Upper lobe of left lung (tissue), 6 donors: ENCODE results near the gene FZD7. TPM values are rescaled to one million over a fixed set of nuclear protein-coding genes. Genes with fewer than 3 reads are reported as not detected.

Experiments used
- ATAC-seq, 2 donors: fragments of 200-7000 bp; cut with Tn5 transposase; one replicate each; pipeline ENCODE4 v1.9.1; 2022; ENCODE audit warnings: mild to moderate bottlenecking in 2 of 2, moderate library complexity in 2 of 2; ENCODE audit not compliant: low FRiP score in 2 of 2
- DNase-seq, 2 donors: peaks; one replicate each; pipeline ENCODE4 v3.0.0-alpha.2; 2019 to 2020
- H3K27ac ChIP-seq, 4 donors: fragments of 200-600 bp; sonication (generic); one replicate each; pipeline ENCODE4 v1.5.1; 2016 to 2019
- H3K27me3 ChIP-seq, 4 donors: fragments of 200-600 bp; sonication (generic); one replicate each; pipeline ENCODE4 v1.5.1; 2017 to 2019
- H3K36me3 ChIP-seq, 4 donors: fragments of 200-600 bp; sonication (generic); one replicate each; pipeline ENCODE4 v1.5.1; 2016 to 2019
- H3K4me1 ChIP-seq, 4 donors: fragments of 200-600 bp; sonication (generic); one replicate each; pipeline ENCODE4 v1.5.1; 2018 to 2019
- H3K4me3 ChIP-seq, 4 donors: fragments of 200-600 bp; sonication (generic); one replicate each; pipeline ENCODE4 v1.5.1; 2017 to 2019; ENCODE audit warnings: mild to moderate bottlenecking in 2 of 4, moderate library complexity in 1 of 4
- H3K9me3 ChIP-seq, 4 donors: fragments of 200-600 bp; sonication (generic); one replicate each; pipeline ENCODE4 v1.5.1; 2018 to 2019
- EP300 ChIP-seq, 4 donors: sonication (generic); formaldehyde crosslinking; IDR thresholded peaks; one replicate each; pipeline ENCODE4 v1.5.1; 2017; ENCODE audit warnings: antibody characterized with exemption in 4 of 4, control low read depth in 2 of 4
- POLR2A ChIP-seq, 4 donors: fragments of 450-650 bp; IDR thresholded peaks; one replicate each; pipeline ENCODE4 v1.5.1; 2016 to 2017; ENCODE audit warnings: antibody characterized with exemption in 4 of 4, mild to moderate bottlenecking in 2 of 4
- POLR2AphosphoS5 ChIP-seq, 2 donors: sonication (generic); formaldehyde crosslinking; IDR thresholded peaks; one replicate each; pipeline ENCODE4 v1.5.1; 2017; ENCODE audit warnings: antibody characterized with exemption in 2 of 2
- WGBS, 2 donors: methylation state at CpG; one replicate each; pipeline ENCODE4 v1.1.5; 2017 to 2018; 5-methylcytosine and 5-hydroxymethylcytosine counted together
- total RNA-seq, 6 donors: library from RNA; depleted of rRNA in 4 of 6; stranded (reverse); fragments of >200 nt in 4 of 6; gene quantifications; one replicate each; pipeline versions ENCODE4 v1.1.0 to v1.2.1, GENCODE V29; 2016 to 2021
- TF ChIP-seq, protein P1 (sequence below), 6 experiments: fragments of 450-650 bp in 4 of 6; fragments of 200-600 bp in 2 of 6; sonication (generic) in 2 of 6; IDR thresholded peaks; one replicate each; pipeline ENCODE4 v1.5.1; 2016 to 2019; ENCODE audit warnings: antibody characterized with exemption in 6 of 6
- donor health status: DM: no; HTN: no; CAD: no; lungs with moderate emphysema.
- donor health status: DM: no; HTN: yes; CAD: no; lungs with severe emphysema.

Gene FZD7
- total RNA-seq, 6 donors from 2014 or later, result 2.6 to 15.3 (median 10.8) TPM

DNA sequence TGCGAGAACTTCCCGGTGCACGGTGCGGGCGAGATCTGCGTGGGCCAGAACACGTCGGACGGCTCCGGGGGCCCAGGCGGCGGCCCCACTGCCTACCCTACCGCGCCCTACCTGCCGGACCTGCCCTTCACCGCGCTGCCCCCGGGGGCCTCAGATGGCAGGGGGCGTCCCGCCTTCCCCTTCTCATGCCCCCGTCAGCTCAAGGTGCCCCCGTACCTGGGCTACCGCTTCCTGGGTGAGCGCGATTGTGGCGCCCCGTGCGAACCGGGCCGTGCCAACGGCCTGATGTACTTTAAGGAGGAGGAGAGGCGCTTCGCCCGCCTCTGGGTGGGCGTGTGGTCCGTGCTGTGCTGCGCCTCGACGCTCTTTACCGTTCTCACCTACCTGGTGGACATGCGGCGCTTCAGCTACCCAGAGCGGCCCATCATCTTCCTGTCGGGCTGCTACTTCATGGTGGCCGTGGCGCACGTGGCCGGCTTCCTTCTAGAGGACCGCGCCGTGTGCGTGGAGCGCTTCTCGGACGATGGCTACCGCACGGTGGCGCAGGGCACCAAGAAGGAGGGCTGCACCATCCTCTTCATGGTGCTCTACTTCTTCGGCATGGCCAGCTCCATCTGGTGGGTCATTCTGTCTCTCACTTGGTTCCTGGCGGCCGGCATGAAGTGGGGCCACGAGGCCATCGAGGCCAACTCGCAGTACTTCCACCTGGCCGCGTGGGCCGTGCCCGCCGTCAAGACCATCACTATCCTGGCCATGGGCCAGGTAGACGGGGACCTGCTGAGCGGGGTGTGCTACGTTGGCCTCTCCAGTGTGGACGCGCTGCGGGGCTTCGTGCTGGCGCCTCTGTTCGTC, 1.7 kb downstream of the FZD7 start:
- WGBS, 2 donors, result 23 to 59% methylated on average over 13 to 64 of the region's 78 CpGs
- peaks cover 0 to 23% (median 7%) of the 10 kb centered on the region in 4 donors for H3K27me3 ChIP-seq
- peak in 1 of 2 donors; percentile 25 for ATAC-seq

DNA sequence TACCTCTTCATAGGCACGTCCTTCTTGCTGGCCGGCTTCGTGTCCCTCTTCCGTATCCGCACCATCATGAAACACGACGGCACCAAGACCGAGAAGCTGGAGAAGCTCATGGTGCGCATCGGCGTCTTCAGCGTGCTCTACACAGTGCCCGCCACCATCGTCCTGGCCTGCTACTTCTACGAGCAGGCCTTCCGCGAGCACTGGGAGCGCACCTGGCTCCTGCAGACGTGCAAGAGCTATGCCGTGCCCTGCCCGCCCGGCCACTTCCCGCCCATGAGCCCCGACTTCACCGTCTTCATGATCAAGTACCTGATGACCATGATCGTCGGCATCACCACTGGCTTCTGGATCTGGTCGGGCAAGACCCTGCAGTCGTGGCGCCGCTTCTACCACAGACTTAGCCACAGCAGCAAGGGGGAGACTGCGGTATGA, 2.3 kb downstream of the FZD7 start:
- H3K27me3 ChIP-seq, result peaks cover 0 to 23% (median 7%) of the 10 kb centered on the region in 4 donors
- no peaks in the 10 kb centered on the region for H3K36me3 ChIP-seq
- peaks cover 17 to 57% (median 29%) of the 10 kb centered on the region in 4 donors for H3K4me1 ChIP-seq
- peak overlapping the region in 3 of 4 donors; percentile 69 to 87 (median 81) for H3K4me3 ChIP-seq
- no peak for ATAC-seq
- WGBS, 2 donors, result 61 to 71% methylated on average over 20 to 32 of the region's 32 CpGs
- peak in 1 of 2 donors; percentile 78 for DNase-seq
- no peaks in the 10 kb centered on the region for H3K9me3 ChIP-seq
- no peak overlapping the region for H3K27ac ChIP-seq
- TF ChIP-seq POLR2A (IDR thresholded peaks at IDR 0.05), result no peak
- TF ChIP-seq, protein P1, sequence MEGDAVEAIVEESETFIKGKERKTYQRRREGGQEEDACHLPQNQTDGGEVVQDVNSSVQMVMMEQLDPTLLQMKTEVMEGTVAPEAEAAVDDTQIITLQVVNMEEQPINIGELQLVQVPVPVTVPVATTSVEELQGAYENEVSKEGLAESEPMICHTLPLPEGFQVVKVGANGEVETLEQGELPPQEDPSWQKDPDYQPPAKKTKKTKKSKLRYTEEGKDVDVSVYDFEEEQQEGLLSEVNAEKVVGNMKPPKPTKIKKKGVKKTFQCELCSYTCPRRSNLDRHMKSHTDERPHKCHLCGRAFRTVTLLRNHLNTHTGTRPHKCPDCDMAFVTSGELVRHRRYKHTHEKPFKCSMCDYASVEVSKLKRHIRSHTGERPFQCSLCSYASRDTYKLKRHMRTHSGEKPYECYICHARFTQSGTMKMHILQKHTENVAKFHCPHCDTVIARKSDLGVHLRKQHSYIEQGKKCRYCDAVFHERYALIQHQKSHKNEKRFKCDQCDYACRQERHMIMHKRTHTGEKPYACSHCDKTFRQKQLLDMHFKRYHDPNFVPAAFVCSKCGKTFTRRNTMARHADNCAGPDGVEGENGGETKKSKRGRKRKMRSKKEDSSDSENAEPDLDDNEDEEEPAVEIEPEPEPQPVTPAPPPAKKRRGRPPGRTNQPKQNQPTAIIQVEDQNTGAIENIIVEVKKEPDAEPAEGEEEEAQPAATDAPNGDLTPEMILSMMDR (IDR thresholded peaks at IDR 0.05), result no peak
- TF ChIP-seq POLR2AphosphoS5 (IDR thresholded peaks at IDR 0.05), result no peak
- no peak for TF ChIP-seq EP300 (IDR thresholded peaks at IDR 0.05)

More for the DNA sequence above, 1.7 kb downstream of the FZD7 start:
- Histone ChIP-seq H3K4me3 (peak overlapping the region in 3 of 4 donors; percentile 69 to 87 (median 81)), H3K9me3 (no peaks in the 10 kb centered on the region), H3K4me1 (peaks cover 18 to 57% (median 29%) of the 10 kb centered on the region in 4 donors), H3K27ac (peak overlapping the region in 1 of 4 donors; percentile 95), H3K36me3 (no peaks in the 10 kb centered on the region)
- peak; percentile 39 to 89 for DNase-seq
- TF ChIP-seq EP300 (IDR thresholded peaks at IDR 0.05) (no peak), POLR2A (IDR thresholded peaks at IDR 0.05) (no peak), POLR2AphosphoS5 (IDR thresholded peaks at IDR 0.05) (no peak)
- TF ChIP-seq, protein P1 (IDR thresholded peaks at IDR 0.05), result peak in 5 of 6 experiments; percentile 9 to 57 (median 27)

DNA sequence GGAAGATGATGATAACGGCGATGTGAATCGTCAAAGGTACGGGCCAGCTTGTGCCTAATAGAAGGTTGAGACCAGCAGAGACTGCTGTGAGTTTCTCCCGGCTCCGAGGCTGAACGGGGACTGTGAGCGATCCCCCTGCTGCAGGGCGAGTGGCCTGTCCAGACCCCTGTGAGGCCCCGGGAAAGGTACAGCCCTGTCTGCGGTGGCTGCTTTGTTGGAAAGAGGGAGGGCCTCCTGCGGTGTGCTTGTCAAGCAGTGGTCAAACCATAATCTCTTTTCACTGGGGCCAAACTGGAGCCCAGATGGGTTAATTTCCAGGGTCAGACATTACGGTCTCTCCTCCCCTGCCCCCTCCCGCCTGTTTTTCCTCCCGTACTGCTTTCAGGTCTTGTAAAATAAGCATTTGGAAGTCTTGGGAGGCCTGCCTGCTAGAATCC, 3.0 kb downstream of the FZD7 start:
- H3K4me3 ChIP-seq, result peak overlapping the region in 2 of 4 donors; percentile 69 to 87
- TF ChIP-seq EP300 (IDR thresholded peaks at IDR 0.05), result no peak
- TF ChIP-seq POLR2A (IDR thresholded peaks at IDR 0.05), result no peak
- TF ChIP-seq POLR2AphosphoS5 (IDR thresholded peaks at IDR 0.05), result no peak
- TF ChIP-seq, protein P1 (IDR thresholded peaks at IDR 0.05), result no peak
- ATAC-seq, result no peak
- H3K9me3 ChIP-seq, result no peaks in the 10 kb centered on the region
- 57 to 60% methylated on average over 12 to 15 of the region's 15 CpGs for WGBS, 2 donors
- no peak overlapping the region for H3K27ac ChIP-seq
- no peak for DNase-seq
- H3K27me3 ChIP-seq, result peaks cover 0 to 23% (median 7%) of the 10 kb centered on the region in 4 donors
- no peaks in the 10 kb centered on the region for H3K36me3 ChIP-seq
- peaks cover 15 to 57% (median 29%) of the 10 kb centered on the region in 4 donors for H3K4me1 ChIP-seq

DNA sequence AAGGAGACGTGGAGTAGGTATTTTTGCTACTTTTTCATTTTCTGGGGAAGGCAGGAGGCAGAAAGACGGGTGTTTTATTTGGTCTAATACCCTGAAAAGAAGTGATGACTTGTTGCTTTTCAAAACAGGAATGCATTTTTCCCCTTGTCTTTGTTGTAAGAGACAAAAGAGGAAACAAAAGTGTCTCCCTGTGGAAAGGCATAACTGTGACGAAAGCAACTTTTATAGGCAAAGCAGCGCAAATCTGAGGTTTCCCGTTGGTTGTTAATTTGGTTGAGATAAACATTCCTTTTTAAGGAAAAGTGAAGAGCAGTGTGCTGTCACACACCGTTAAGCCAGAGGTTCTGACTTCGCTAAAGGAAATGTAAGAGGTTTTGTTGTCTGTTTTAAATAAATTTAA, 3.4 kb downstream of the FZD7 start:
- H3K36me3 ChIP-seq, result no peaks in the 10 kb centered on the region
- WGBS, 2 donors, result 59 to 62% methylated on average over 7 of the region's 7 CpGs
- peaks cover 12 to 52% (median 27%) of the 10 kb centered on the region in 4 donors for H3K4me1 ChIP-seq
- H3K9me3 ChIP-seq, result no peaks in the 10 kb centered on the region
- no peak overlapping the region for H3K27ac ChIP-seq
- H3K27me3 ChIP-seq, result peaks cover 0 to 23% (median 7%) of the 10 kb centered on the region in 4 donors
- H3K4me3 ChIP-seq, result peak overlapping the region in 2 of 4 donors; percentile 69 to 87
- no peak for DNase-seq
- ATAC-seq, result no peak
- no peak for TF ChIP-seq EP300 (IDR thresholded peaks at IDR 0.05)

DNA sequence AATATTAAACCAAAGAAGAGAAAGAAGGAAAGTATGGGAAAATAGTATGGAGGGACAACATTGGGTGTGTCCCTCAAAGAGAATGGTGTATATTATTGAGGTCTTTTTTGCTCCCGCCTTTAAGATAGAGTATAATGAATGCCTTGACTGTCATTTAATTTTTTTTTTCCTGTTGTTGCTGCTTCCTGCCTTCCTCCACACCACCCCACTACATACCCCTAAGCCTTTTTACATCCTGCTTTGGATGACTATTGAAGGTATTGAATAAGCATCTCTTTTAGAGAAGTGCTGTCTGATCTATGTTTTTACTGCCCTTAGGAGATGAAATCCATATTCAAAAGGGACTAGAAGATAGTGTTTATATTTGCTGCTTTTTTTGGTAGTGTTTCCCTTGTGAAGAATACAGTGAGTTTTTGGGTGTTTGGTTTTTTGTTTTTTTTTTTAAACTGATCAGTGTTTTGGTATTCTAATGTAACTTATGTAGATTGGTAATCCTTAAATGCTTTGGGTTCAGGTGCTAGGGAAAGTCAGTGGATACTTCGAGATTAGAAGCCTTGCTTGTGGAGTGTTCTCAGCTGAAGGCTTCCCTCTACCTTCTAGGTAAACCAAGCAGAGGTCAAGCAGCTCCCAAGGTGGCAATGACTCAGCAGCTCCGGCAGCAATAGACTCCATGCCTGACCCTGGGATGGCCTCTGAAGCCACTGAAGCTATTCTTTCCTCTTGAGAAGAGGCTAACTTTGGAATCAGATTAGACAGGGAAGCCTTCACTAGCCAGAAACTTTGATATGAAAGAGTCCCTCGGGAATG, 5.0 kb downstream of the FZD7 start:
- DNase-seq, result peak in 1 of 2 donors; percentile 85
- no peak overlapping the region for H3K27ac ChIP-seq
- H3K4me1 ChIP-seq, result peaks cover 11 to 41% (median 21%) of the 10 kb centered on the region in 4 donors
- peaks cover 0 to 21% (median 7%) of the 10 kb centered on the region in 4 donors for H3K27me3 ChIP-seq
- ATAC-seq, result no peak
- TF ChIP-seq EP300 (IDR thresholded peaks at IDR 0.05), result no peak
- TF ChIP-seq, protein P1 (IDR thresholded peaks at IDR 0.05), result no peak
- no peak for TF ChIP-seq POLR2A (IDR thresholded peaks at IDR 0.05)
- TF ChIP-seq POLR2AphosphoS5 (IDR thresholded peaks at IDR 0.05), result no peak
- no peaks in the 10 kb centered on the region for H3K9me3 ChIP-seq
- WGBS, 2 donors, result 33 to 41% methylated on average over 4 of the region's 4 CpGs
- H3K36me3 ChIP-seq, result no peaks in the 10 kb centered on the region
- H3K4me3 ChIP-seq, result no peak overlapping the region
